G401.6 (cell line): Measurements from ENCODE around the gene HOXB7.
A peak's percentile ranks its signal among the peaks of the same experiment; 100 is the strongest.

Source experiments
- FAIRE-seq: peaks from 2 replicates; lab custom pipeline; 2012; peaks lifted over from hg19 to GRCh38; lab: Jason Lieb, UNC

The HOXB7 gene

GRCh38 chr17:48636177-48637018 lies 25.6 kb upstream of the HOXB7 start:
- peak; percentile 95 for FAIRE-seq

- no peak for FAIRE-seq
Observed at GRCh38 chr17:48634493-48635208, 23.8 kb upstream of the HOXB7 start.

- FAIRE-seq = no peak
Observed at GRCh38 chr17:48633266-48633677, 22.5 kb upstream of the HOXB7 start.

- FAIRE-seq = no peak
Observed at GRCh38 chr17:48632579-48633265, 21.9 kb upstream of the HOXB7 start.

- no peak for FAIRE-seq
Observed at GRCh38 chr17:48631693-48632578, 21.1 kb upstream of the HOXB7 start.

- no peak for FAIRE-seq
Observed at GRCh38 chr17:48630925-48631692, 20.3 kb upstream of the HOXB7 start.

GRCh38 chr17:48630009-48630924 lies 19.4 kb upstream of the HOXB7 start:
- FAIRE-seq = no peak

- no peak for FAIRE-seq
Observed at GRCh38 chr17:48629411-48629759, 18.6 kb upstream of the HOXB7 start.

GRCh38 chr17:48628649-48629410 lies 18.0 kb upstream of the HOXB7 start:
- FAIRE-seq = no peak

- no peak for FAIRE-seq
Observed at GRCh38 chr17:48627623-48628521, 17.1 kb upstream of the HOXB7 start.

GRCh38 chr17:48627118-48627597 lies 16.3 kb upstream of the HOXB7 start:
- FAIRE-seq = no peak

GRCh38 chr17:48626245-48627117 lies 15.7 kb upstream of the HOXB7 start, which contains the start of gene HOXB9:
Gene HOXB9, minus strand, starts transcription at chr17:48626358. Its CDS starts 89 bp downstream, at chr17:48626269.
- no peak for FAIRE-seq

- FAIRE-seq = no peak
Observed at GRCh38 chr17:48625495-48626244, 14.9 kb upstream of the HOXB7 start.

- no peak for FAIRE-seq
Observed at GRCh38 chr17:48624544-48625494, 14.0 kb upstream of the HOXB7 start.

GRCh38 chr17:48624118-48624517 lies 13.3 kb upstream of the HOXB7 start:
- no peak for FAIRE-seq
